ENCODE measurements around the gene XIRP2.

Gene XIRP2

DNA sequence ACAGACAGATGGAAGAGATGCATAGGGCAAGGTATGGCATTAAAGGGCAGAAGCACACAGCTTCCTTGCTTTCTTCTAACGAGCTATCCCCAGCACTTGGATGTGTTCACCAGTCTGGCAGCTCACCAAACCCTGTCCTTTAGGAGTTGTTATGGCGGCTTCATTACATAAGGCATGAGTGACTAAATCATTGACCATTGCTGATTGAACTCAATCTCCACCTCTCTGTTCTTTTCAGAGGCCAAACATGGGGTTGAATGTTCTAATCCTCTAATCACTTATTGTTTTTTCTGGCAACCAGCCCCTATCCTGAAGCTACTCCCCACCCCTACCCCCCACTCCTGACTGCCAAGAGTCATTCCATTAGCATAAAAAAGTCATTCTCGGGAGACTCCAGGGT lies 301.8 kb downstream of the XIRP2 start:
- TF ChIP-seq, protein P1, sequence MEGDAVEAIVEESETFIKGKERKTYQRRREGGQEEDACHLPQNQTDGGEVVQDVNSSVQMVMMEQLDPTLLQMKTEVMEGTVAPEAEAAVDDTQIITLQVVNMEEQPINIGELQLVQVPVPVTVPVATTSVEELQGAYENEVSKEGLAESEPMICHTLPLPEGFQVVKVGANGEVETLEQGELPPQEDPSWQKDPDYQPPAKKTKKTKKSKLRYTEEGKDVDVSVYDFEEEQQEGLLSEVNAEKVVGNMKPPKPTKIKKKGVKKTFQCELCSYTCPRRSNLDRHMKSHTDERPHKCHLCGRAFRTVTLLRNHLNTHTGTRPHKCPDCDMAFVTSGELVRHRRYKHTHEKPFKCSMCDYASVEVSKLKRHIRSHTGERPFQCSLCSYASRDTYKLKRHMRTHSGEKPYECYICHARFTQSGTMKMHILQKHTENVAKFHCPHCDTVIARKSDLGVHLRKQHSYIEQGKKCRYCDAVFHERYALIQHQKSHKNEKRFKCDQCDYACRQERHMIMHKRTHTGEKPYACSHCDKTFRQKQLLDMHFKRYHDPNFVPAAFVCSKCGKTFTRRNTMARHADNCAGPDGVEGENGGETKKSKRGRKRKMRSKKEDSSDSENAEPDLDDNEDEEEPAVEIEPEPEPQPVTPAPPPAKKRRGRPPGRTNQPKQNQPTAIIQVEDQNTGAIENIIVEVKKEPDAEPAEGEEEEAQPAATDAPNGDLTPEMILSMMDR (IDR thresholded peaks at IDR 0.05; ENCODE audit: low read depth, low read length) = no peak
- DNase-seq (ENCODE audit: extremely low read depth, low read depth) = peak; percentile 64

DNA sequence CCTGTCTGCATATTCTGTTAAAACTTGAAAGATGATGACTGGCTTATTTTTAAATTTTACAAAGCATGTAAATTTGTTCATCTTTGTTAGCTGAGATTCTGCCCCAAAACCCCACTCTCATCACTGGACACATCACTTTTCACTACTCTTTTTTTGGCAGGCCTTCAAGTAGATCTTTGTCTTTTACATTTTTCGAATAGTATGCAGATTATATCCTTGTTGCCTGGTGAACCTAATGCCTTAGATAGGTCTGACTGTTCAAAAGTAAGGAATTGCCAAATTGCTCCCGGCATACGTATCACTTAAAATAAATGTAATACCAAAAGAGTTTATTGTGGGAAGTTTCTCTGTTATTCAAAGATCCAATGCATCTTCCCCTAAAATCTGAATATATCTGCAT lies 303.3 kb downstream of the XIRP2 start:
- TF ChIP-seq, protein P1 (IDR thresholded peaks at IDR 0.05; ENCODE audit: low read depth, low read length) = no peak
- DNase-seq (ENCODE audit: extremely low read depth, low read depth) = no peak

DNA sequence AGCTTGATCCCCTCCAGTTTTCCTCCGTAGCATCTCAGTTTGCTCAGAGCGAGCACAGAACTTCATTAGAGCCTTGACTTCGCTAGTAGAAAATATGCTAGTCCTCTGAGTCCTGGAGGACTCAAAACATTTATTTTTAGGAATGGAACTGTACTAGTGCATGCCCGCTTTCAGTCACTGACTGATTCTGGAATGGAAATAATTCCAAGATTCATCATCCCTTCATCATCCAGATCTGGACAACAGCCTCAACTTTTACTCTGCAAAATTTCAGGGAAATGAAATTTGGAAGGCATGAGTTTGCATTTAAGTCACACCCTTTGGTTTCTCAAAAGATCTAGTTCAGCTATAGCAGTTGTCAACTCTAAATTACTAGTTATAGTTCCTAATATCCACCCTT lies 304.6 kb downstream of the XIRP2 start:
- TF ChIP-seq, protein P1 (IDR thresholded peaks at IDR 0.05; ENCODE audit: low read depth, low read length) = no peak
- no peak for DNase-seq (ENCODE audit: extremely low read depth, low read depth)

DNA sequence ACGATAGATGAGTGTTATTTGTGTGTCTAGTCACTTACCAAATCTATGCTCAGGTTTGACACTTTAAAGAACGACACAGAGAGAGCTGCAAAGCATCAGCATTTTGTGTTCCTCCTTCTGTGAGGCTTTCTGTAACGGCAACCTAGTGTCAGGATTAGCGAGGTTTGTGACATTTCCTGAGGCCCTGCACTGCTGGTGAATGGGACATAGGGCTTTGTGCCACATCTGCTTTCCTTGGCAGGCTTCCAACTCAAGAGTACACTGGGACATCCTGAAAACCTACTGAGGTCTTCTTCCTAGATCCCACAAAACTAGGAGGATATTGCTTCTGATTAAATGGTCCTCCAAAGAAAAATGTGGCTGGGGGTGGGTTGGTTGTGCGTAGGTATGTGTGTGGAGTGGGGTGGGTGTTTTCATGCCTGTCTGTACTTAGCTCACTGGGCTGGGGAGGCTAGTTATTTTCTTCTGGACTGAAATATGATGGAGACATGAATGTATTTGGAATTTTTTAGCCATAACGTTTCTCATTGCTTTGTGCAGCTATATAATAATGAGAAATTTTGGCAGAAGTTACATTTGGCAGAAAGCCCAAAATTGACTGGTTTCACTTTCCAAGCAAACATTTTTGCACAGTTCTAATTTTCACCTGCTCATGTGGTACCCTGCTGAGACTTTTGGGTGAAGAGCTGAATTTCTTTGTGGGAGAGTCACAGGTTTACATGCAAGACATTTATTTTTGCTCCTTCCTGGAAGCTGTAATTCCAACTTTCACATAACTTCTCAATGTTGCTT lies 308.4 kb downstream of the XIRP2 start:
- TF ChIP-seq, protein P1 (IDR thresholded peaks at IDR 0.05; ENCODE audit: low read depth, low read length) = no peak
- DNase-seq (ENCODE audit: extremely low read depth, low read depth) = no peak

DNA sequence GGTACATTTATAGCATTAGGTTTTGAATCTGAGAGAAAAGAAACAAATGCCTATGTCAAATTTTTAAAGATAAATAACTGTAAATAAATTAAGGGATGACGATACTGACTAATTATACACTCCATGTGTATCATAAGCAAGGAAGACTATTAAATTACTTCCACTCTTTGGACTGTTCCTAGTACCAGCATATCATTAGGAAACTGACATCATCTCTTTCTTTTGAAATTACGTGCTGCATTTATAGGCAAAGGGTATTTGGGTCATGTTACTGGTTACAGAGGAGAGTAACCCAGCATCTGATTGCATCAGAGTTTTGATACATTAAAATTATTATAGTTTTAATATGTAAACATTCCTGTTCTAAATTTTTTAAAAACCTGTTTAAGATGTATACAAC lies 309.7 kb downstream of the XIRP2 start:
- no peak for DNase-seq (ENCODE audit: extremely low read depth, low read depth)
- TF ChIP-seq, protein P1 (IDR thresholded peaks at IDR 0.05; ENCODE audit: low read depth, low read length) = no peak

DNA sequence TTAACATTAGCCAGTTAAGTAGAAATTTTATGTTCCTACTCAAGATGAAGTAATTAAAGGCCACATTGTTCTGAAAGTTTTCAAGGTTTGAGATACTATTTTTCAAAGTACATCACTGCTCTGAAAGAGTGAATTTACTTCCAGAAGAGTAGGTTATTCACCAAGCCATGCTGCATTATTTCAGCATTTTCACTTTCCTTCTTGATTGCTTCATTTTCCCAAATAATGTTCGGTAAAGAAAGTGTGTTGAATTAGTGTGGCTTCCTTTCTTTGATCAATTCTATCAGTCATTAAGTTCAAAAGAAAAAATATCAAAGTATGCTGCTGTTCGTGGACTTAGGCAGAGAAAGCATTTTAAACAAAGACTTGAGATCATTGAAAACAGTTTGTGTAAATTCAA lies 310.3 kb downstream of the XIRP2 start:
- TF ChIP-seq, protein P1 (IDR thresholded peaks at IDR 0.05; ENCODE audit: low read depth, low read length) = no peak

DNA sequence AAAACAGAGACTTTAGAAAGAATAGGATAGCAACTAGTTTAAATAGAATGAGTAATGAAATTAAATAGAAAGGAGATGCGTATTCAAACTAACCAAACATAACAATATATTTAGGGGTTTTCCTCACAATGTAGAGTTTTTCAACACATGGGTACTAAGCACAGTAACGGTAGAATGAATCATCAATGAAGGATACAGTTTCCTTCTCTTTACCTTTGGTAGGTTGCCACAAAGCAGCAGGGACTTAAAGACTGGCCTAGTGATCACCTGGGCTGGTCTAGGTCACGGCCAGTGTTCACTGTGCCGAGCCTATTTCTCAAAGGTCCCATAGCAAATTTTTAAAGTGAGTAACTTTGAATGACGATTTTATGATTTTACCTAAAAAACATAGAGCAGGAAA lies 311.7 kb downstream of the XIRP2 start:
- TF ChIP-seq, protein P1 (IDR thresholded peaks at IDR 0.05; ENCODE audit: low read depth, low read length) = no peak
- DNase-seq (ENCODE audit: extremely low read depth, low read depth) = no peak

More for the DNA sequence above, 310.3 kb downstream of the XIRP2 start:
- no peak for DNase-seq (ENCODE audit: extremely low read depth, low read depth)

Data from AG09319 (cell line).